ENCODE results near the gene EPS8L3.

- TF ChIP-seq CTCF (IDR thresholded peaks at IDR 0.05) (no peak), POLR2AphosphoS5 (IDR thresholded peaks at IDR 0.05; ENCODE audit: low read depth, low read length) (no peak)
Observed at GRCh38 chr1:109712321-109712864, 51.3 kb downstream of the EPS8L3 start.
